ENCODE measurements around the gene TSHZ2.

The TSHZ2 gene

DNA sequence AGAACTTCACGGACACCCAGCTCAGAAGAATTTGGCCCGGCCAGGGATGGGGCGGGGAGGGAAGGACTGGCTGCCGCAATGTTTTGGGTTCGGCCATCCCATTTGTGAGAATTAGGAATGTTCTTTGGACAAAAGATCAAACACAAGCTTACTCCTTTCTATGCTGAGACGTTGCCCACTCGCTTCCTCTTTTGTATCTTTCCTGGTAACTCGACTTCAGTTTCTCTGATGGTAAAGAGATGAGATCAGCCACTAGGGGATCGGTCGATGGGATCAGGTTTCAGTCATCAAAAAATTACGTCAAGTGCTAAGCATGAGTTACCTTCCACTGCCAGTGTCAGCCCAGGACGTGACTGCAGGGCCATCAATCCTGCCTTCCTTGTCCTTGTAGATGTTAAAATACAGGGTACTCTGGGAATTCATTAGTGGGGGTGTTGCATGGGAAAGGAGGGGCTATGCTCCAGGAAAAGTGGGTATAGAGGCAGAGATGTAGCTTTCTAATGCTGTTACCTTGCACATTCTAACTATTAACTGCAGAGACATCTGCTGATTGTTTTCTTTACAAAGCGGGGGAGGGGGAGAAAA lies 190.2 kb downstream of the TSHZ2 start:
- no peak for DNase-seq (ENCODE audit: low read depth in 2 of 2)

DNA sequence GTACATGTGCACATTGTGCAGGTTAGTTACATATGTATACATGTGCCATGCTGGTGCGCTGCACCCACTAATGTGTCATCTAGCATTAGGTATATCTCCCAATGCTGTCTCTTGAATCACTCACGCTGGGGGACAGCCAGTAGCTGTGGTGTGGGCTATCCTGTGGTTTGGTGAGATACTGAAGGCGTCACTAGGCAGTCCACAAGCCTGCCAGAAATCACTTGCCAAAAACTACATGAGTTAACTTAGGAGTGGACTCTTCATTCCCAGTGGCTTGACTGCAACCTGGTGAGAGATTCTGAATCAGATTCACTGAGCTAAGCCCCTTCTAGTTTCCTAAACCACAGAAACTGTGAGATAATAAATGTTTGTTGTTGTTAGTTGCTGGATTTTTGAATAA lies 191.3 kb downstream of the TSHZ2 start:
- no peak for DNase-seq (ENCODE audit: low read depth in 2 of 2)

DNA sequence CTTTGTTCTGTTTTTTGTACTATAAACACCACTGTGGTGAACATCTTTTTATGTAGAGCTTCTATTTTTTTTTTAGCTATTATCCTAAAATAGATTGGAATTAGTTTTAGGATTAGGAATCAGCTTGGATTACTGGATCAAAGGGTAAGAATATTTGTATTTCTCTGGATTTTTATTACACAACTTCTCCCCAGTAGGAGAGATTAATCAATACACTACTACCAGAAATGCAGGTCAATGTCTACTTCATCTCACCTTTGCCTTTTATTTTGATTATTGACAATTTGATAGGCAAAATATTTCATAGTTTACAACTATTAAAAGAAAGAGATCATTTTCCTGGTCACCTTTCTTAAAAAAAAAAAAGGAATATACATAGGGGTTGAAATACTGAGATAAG lies 191.9 kb downstream of the TSHZ2 start:
- DNase-seq (ENCODE audit: low read depth in 2 of 2), result no peak

GRCh38 chr20:53165452-53165851 lies 193.3 kb downstream of the TSHZ2 start:
- no peak for DNase-seq (ENCODE audit: low read depth in 2 of 2)

DNA sequence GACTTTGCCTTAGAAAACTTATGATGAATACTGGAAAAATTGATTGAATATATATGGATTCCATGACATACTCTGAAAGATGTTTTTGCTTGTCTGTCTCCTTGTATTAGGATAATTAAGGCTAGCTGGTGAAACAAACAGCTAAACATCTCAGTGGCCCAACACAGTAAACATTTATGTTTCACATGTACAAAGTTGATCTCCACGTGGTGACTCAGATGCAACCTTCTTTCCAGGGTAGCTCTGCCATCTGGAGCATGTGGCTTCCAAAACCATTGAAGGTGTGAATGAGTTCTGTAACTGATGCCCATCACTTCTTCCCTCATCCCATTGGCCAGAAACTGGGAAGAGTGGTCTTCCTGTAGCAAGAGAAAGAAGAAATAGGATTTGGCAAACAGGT lies 196.3 kb downstream of the TSHZ2 start:
- no peak for DNase-seq (ENCODE audit: low read depth in 2 of 2)

DNA sequence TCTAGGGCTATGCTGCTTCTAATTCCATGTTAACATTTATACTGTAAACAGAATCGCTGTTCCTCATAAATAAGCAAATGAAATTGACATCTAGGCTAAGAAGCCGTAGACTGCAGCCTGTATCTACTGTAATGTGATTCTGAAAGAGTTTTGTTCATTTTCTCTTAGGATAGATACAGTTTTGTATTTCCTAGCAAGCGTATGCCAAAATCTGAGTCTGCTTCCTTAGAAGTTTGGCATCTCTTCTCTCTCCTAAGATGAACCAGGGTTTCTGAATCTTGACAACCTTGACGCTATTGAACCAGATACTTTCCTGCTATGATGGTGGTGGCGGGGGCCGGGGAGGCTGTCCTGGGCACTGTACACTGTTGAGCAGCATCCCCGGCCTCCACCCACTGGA lies 198.0 kb downstream of the TSHZ2 start:
- no peak for DNase-seq (ENCODE audit: low read depth in 2 of 2)

DNA sequence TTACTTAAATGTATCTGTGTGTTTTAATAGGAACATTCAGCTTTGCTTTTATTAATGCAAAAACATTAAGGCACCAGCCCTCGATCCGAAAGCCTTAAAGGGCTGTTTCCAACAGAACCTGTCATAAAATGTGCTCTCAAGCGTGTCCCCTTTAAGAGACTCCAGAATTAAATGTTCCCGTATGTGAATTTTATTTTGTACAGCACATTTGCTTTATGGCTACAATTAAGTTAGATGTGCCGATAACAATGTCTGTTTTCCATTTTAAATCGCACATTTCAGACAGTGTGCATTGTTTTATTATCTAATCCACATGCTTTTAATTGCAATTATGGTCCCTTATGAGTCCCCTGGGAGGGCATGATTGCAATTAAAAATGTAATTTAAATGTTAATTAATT lies 198.9 kb downstream of the TSHZ2 start:
- no peak for DNase-seq (ENCODE audit: low read depth in 2 of 2)

- no peak for DNase-seq (ENCODE audit: low read depth in 2 of 2)
Measured at GRCh38 chr20:53174454-53174853, 202.3 kb downstream of the TSHZ2 start.

GRCh38 chr20:53175135-53175780 lies 203.1 kb downstream of the TSHZ2 start:
- no peak for DNase-seq (ENCODE audit: low read depth in 2 of 2)

DNA sequence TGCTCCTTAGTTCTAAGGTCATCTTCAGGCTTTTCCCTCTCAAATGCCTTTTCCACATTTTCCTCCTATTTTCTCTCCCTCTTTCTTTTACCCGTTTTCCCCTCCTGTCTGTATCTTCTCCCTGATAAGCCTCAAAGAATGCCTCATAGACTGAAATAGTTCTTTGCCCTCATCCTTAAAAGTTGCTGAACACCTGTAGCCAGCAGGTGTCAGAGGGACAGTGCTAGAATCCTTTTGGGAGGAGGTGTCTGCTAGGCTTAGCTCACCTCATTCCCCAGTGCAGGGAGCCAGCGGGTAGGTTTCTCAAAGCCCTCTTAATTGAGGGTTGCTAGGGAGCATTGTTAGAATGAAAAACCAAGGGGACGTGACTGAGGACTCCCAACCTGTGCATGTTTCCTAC lies 204.0 kb downstream of the TSHZ2 start:
- DNase-seq (ENCODE audit: low read depth in 2 of 2), result no peak

DNA sequence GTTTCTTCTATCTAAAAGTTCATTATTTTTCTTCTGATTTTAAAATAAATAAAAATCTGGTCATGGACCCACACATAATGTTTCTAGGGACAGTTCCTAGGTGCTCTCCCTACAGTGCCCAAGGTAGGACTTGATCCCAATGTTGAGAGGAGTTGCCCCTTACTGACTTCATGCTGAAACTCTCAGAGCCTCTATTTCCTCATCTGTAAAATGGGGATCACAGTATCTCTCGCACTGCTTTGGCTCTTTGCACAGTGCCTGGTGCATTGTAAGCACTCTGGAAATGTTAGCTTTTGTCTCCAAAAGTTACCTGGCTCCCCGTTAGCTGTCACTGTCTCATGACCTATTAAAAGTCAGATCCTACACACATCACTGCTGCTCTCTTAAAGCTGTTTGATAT lies 205.5 kb downstream of the TSHZ2 start:
- no peak for DNase-seq (ENCODE audit: low read depth in 2 of 2)

DNA sequence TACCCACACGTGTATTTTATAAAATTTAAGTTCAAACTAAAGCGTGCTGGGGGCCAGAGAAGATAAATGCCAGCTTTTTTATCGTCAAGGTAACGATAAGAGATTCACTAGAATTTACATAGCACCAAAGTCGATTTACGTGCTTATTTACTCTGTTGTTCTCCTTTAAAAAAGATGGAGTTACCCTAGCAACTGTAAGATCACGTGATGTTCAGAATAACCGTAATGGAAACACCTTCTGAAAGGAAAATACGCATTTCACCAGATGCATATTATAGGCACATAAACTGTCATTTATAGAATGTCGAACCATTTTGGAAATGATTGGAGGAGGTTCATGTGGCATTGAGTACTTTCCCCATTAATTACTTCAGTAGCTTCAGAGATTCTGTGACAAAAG lies 207.6 kb downstream of the TSHZ2 start:
- DNase-seq (ENCODE audit: low read depth in 2 of 2), result no peak

DNA sequence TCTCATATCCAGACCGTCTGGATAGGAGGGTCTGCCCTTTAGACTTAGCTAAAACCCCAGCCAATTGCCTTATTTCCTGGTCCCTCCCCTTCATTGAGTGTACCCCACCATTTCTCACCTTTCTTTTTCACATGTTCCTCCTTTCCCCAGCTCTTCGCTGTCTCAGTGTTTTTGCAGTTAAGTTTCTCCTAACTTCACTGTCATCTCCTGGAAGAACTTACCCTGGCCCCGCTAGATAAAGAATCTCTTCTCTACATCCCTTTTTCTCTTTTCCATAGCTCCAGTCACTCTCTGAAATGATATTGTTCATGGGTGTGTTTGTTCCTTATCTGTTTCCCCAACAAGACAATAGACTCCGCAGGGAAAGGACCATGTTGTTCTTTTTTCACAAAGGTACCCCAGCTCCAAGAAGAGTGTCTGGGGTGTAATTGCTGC lies 208.8 kb downstream of the TSHZ2 start:
- DNase-seq (ENCODE audit: low read depth in 2 of 2), result no peak

GRCh38 chr20:53181866-53182376 lies 209.8 kb downstream of the TSHZ2 start:
- DNase-seq (ENCODE audit: low read depth in 2 of 2), result no peak

DNA sequence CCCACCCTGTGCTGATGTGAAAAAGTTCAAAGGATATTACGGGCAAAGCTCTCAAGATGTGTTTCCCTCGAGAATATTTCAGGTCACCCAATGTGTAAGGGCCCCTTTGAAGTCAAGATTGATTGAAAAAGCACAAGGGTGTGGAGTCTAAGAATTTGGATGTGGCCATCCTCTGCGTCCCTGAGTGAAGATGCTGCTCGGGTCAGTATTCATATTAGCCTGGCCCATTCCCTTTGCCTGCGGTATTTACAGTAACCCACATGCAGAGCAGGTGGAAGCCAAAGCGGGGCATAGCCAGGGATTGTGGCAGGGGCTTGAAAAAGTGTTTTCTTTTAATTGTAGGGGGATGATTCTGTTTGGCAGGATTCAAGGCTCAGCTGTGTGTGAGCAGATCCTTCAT lies 211.0 kb downstream of the TSHZ2 start:
- DNase-seq (ENCODE audit: low read depth in 2 of 2), result no peak

DNA sequence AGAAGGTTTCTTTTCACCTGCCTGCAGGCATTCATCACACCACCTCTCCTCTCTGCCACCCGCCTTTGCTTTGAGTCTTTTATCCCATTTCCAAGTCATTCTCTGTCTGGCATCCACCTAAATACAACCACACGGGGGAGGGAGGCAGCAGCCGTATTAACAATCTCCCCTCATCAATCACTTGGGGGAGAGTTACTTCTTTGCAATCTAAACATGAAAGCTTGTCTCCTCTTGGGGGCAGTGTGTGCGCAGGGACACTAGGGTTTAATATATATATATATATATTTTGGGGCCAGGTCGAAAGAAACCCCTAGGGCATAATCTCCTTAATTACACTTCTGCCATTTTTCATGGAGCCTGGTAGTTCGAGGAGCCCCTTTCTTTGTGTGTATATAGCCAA lies 214.5 kb downstream of the TSHZ2 start:
- no peak for DNase-seq (ENCODE audit: low read depth in 2 of 2)

DNA sequence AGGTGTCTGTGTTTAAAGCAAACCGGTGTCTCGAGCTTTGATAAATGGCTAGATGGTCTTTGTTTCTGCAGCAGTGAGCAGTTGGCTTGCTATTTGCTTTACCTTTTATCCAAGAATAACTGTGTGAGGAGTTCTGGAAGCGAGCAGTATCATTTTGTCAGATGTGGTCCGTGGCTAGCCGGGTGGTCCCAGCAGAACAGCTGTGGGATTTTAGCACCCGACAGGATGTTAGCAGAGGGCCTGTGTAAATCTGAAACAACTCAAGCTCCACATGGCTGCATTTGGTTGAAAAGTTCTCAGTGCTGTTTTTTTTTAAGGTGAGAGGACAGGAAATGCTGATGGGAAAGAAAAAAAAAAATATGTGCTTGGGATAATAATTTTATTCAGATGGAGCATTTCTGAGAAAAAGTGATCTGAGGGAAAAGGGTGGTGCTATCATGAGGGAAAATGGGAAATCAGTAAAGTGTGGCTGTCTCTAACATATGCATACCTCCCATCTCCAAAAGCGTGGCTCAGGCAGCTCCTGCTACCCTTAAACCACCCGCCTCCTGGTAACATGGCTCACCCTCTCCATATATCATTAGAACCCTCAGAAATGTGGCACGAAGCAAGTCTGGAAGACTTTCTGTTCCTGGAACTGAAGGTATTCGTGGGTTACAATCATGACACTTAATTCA lies 215.4 kb downstream of the TSHZ2 start:
- DNase-seq (ENCODE audit: low read depth in 2 of 2), result no peak

- no peak for DNase-seq (ENCODE audit: low read depth in 2 of 2)
Measured at GRCh38 chr20:53190225-53190624, 218.1 kb downstream of the TSHZ2 start.

GRCh38 chr20:53191957-53192356 lies 219.8 kb downstream of the TSHZ2 start:
- DNase-seq (ENCODE audit: low read depth in 2 of 2), result no peak

GRCh38 chr20:53194306-53195290 lies 222.4 kb downstream of the TSHZ2 start:
- no peak for DNase-seq (ENCODE audit: low read depth in 2 of 2)

GRCh38 chr20:53195876-53196610 lies 223.9 kb downstream of the TSHZ2 start:
- DNase-seq (ENCODE audit: low read depth in 2 of 2), result no peak
